ENCODE results near the gene CEP164. TPM values are rescaled to one million over a fixed set of nuclear protein-coding genes. Genes with fewer than 3 reads are reported as not detected.

Gene CEP164
- total and polyA plus RNA-seq, 2 of the 4 experiments (the other 2 are of a cell fraction): 23.3 to 26.9 TPM

DNA sequence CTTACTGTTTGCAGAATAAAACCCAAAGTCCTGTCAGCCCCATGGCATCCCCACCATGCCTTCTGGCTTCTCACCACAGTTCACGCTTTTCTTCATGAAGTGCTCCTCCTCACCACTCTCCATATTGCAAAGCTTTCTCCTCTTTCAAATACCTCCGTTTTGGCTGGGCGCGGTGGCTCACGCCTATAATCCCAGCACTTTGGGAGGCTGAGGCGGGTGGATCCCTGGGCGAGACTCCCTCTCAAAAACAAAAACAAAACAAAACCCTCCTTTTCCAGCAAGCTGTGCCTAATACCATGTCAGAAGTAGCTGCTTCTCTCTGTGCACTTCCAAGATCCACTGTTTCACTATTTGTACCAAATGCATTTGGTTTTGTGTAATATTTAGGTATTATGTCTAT is 18.3 kb upstream of the CEP164 start:
- Histone ChIP-seq H2AK9ac (replicated peaks; ENCODE audit: low read depth, low read length, poor library complexity) (no peak overlapping the region), H3K9ac (ENCODE audit: low read depth, low read length) (no peak overlapping the region), H2AFZ (replicated peaks; ENCODE audit: low read length, poor library complexity) (no peak overlapping the region), H2AK5ac (ENCODE audit: low read depth, low read length) (no peak overlapping the region), H2BK20ac (ENCODE audit: low read depth, low read length) (no peak overlapping the region), H2BK15ac (ENCODE audit: low read depth, low read length) (no peak overlapping the region), H3K4me3 (ENCODE audit: insufficient read depth, low read depth, low read length) (no peak overlapping the region), H3K27ac (ENCODE audit: insufficient read depth, low read length) (no peak overlapping the region), H3K27me3 (ENCODE audit: control insufficient read depth, insufficient read depth, low read length) (no peaks in the 10 kb centered on the region), H4K5ac (ENCODE audit: low read depth, low read length) (no peak overlapping the region), H3K9me1 (ENCODE audit: insufficient read depth, low read length) (peaks cover 9% of the 10 kb centered on the region; the same call in 1 of the 2 replicates), H3K23ac (ENCODE audit: low read depth, low read length) (no peak overlapping the region), H3K18ac (ENCODE audit: low read depth, low read length) (no peak overlapping the region), H3K9me3 (ENCODE audit: control insufficient read depth, insufficient read depth, low read length) (no peaks in the 10 kb centered on the region), H3K4me2 (ENCODE audit: low read depth, low read length) (no peak overlapping the region), H4K20me1 (ENCODE audit: insufficient read depth, low read length) (peaks cover 8% of the 10 kb centered on the region), H4K8ac (ENCODE audit: low read depth in 2 of 2, low read length in 2 of 2) (no peak overlapping the region), H3K14ac (replicated peaks; ENCODE audit: low read depth, low read length) (no peak overlapping the region), H2BK120ac (ENCODE audit: low read depth, low read length) (no peak overlapping the region), H4K91ac (ENCODE audit: insufficient read depth, low read depth, low read length) (no peak overlapping the region), H2BK5ac (ENCODE audit: low read depth, low read length, poor library complexity, severe bottlenecking) (no peak overlapping the region), H3K79me1 (ENCODE audit: low read depth in 1 of 2, low read length in 2 of 2) (peaks cover 18 to 48% of the 10 kb centered on the region in 2 experiments), H3K4me1 (ENCODE audit: control insufficient read depth, insufficient read depth, low read length) (peaks cover under 1% of the 10 kb centered on the region; the same call in 1 of the 2 replicates), H3K36me3 (ENCODE audit: control insufficient read depth, insufficient read depth, low read length) (peaks cover 5% of the 10 kb centered on the region), H3K4ac (ENCODE audit: low read depth, low read length) (no peak overlapping the region), H3K56ac (ENCODE audit: extremely low read depth, insufficient read depth, low read length) (no peak overlapping the region)
- CTCF ChIA-PET: no interaction called here
- TF ChIP-seq POLR2A (IDR thresholded peaks at IDR 0.05; ENCODE audit: low read depth, low read length): no peak
- BruUV-seq (replicated peaks): no TSS peak
- dilution Hi-C loops (cut with HindIII; ENCODE audit: low sequenced_read_pairs, unreplicated experiment) (no loop called here), in situ Hi-C loops (cut with MboI; ENCODE audit: low sequenced_read_pairs) (no loop called here), intact Hi-C loops (cut with micrococcal nuclease) (no loop called here)
- POLR2A ChIA-PET (ENCODE audit: unreplicated experiment): no interaction called here
- ATAC-seq (ENCODE audit: low read depth): no peak
- 80% methylated on average over 1 of the region's 7 CpGs; no CpG with 5 or more reads in 1 of the 2 experiments for WGBS, 2 experiments (ENCODE audit: extremely low coverage in 2 of 2, insufficient read length in 1 of 2)
- no peak for DNase-seq

Measured in IMR-90 (cell line).